NCI-H2227 (cell line): ENCODE measurements around the gene RPS6KA3.
"Not testable (repeated sequence)": the region's sequence is repeated elsewhere in the genome, so short reads cannot be mapped to it uniquely, and the experiment has no call there.

ENCODE experiments used
- DNase-seq: peaks from one replicate; lab custom pipeline; 2025; ENCODE audit not compliant: unreplicated experiment; lab: John Stamatoyannopoulos, UW

Gene RPS6KA3

GRCh38 chrX:20224814-20225487 lies 41.8 kb downstream of the RPS6KA3 start:
- DNase-seq = no peak

- no peak for DNase-seq
Observed at GRCh38 chrX:20221902-20222301, 44.8 kb downstream of the RPS6KA3 start.

GRCh38 chrX:20218836-20219505 lies 47.7 kb downstream of the RPS6KA3 start:
- DNase-seq = no peak

- DNase-seq = no peak
Observed at GRCh38 chrX:20217906-20218305, 48.8 kb downstream of the RPS6KA3 start.

- no peak for DNase-seq
Observed at GRCh38 chrX:20217271-20217670, 49.4 kb downstream of the RPS6KA3 start.

GRCh38 chrX:20215565-20215964 lies 51.1 kb downstream of the RPS6KA3 start:
- DNase-seq = no peak

- no peak for DNase-seq
Observed at GRCh38 chrX:20212486-20213089, 54.1 kb downstream of the RPS6KA3 start.

- DNase-seq = no peak
Observed at GRCh38 chrX:20211261-20211786, 55.4 kb downstream of the RPS6KA3 start.

- DNase-seq = no peak
Observed at GRCh38 chrX:20205927-20206708, 60.6 kb downstream of the RPS6KA3 start.

GRCh38 chrX:20204351-20204750 lies 62.4 kb downstream of the RPS6KA3 start:
- no peak for DNase-seq

- DNase-seq = no peak
Observed at GRCh38 chrX:20197641-20198210, 69.0 kb downstream of the RPS6KA3 start.

- DNase-seq = no peak
Observed at GRCh38 chrX:20189171-20189570, 77.5 kb downstream of the RPS6KA3 start.

GRCh38 chrX:20181598-20182329 lies 84.9 kb downstream of the RPS6KA3 start:
- DNase-seq = no peak

- no peak for DNase-seq
Observed at GRCh38 chrX:20177093-20177492, 89.6 kb downstream of the RPS6KA3 start.

GRCh38 chrX:20173856-20174255 lies 92.9 kb downstream of the RPS6KA3 start:
- no peak for DNase-seq

GRCh38 chrX:20173313-20173712 lies 93.4 kb downstream of the RPS6KA3 start:
- DNase-seq = no peak

- DNase-seq = no peak
Observed at GRCh38 chrX:20171887-20172286, 94.8 kb downstream of the RPS6KA3 start.

GRCh38 chrX:20162516-20162915 lies 104.2 kb downstream of the RPS6KA3 start:
- DNase-seq = not testable (repeated sequence)

GRCh38 chrX:20159797-20160385 lies 106.8 kb downstream of the RPS6KA3 start:
- no peak for DNase-seq

- no peak for DNase-seq
Observed at GRCh38 chrX:20151689-20152088, 115.0 kb downstream of the RPS6KA3 start.
